HepG2 (cell line): Measurements from ENCODE around the gene PERCC1. TPM values are rescaled to one million over a fixed set of nuclear protein-coding genes. Genes with fewer than 3 reads are reported as not detected.

Experiments
- ATAC-seq: fragments of 200-7000 bp; cut with Tn5 transposase; 3 replicates; pipeline ENCODE4 v1.9.1; 2020; ENCODE audit warnings: mild to moderate bottlenecking, moderate library complexity
- BruUV-seq: library from RNA; stranded (reverse); fragments of 400-500 nt; replicated peaks from 2 replicates; lab custom pipeline; 2021; lab: Mats Ljungman, UMichigan
- CTCF ChIA-PET: fragments of 300-600 bp; formaldehyde crosslinking; extraction: SDS; loops from one replicate; lab custom pipeline; 2021; ENCODE audit warnings: low total read pairs, inconsistent platforms, low intra/inter-chr PET ratio; lab: Yijun Ruan, JAX
- POLR2A ChIA-PET: fragments of 350-600 bp; sonication (Branson Sonifier 250); formaldehyde crosslinking; loops from one replicate; lab custom pipeline; 2020; ENCODE audit warnings: antibody characterized with exemption, inconsistent platforms; lab: Yijun Ruan, JAX
- DNase-seq: peaks from one replicate; pipeline ENCODE4 v3.0.0-alpha.2; 2015; ENCODE audit warnings: low spot score
- FAIRE-seq: peaks from 3 replicates; lab custom pipeline; 2011; peaks lifted over from hg19 to GRCh38; lab: Jason Lieb, UNC
- H2AFZ ChIP-seq: one replicate; pipeline ENCODE4 v1.6.1; 2011; ENCODE audit warnings: low read length, inconsistent platforms
- H3K27ac ChIP-seq: fragments of 300-600 bp; 3 replicates; pipeline ENCODE4 v1.8.0; 2011; ENCODE audit warnings: mixed run types, mild to moderate bottlenecking, mixed read lengths, low read length, inconsistent platforms; ENCODE audit not compliant: insufficient read depth; ENCODE audit errors: extremely low read length
- H3K27me3 ChIP-seq, 2 experiments: fragments of 200-600 bp in 1 of 2; 2 replicates in 1 of 2; 3 replicates in 1 of 2; pipeline versions ENCODE4 v1.6.0 to v1.8.0; 2011; ENCODE audit warnings: low read length in 2 of 2, mild to moderate bottlenecking in 2 of 2, moderate library complexity in 2 of 2, inconsistent platforms in 1 of 2; ENCODE audit not compliant: insufficient read depth in 2 of 2, control insufficient read depth in 1 of 2
- H3K36me3 ChIP-seq, 2 experiments: fragments of 200-600 bp in 1 of 2; replicated peaks in 1 of 2; 2 replicates in 1 of 2; 3 replicates in 1 of 2; pipeline versions ENCODE4 v1.5.1 to v1.8.0; 2011; ENCODE audit warnings: low read length in 2 of 2, inconsistent platforms in 1 of 2; ENCODE audit not compliant: insufficient read depth in 2 of 2, control insufficient read depth in 1 of 2
- H3K4me1 ChIP-seq: 2 replicates; pipeline ENCODE4 v1.5.1; 2012; ENCODE audit warnings: low read length, inconsistent platforms; ENCODE audit not compliant: insufficient read depth
- H3K4me2 ChIP-seq: 2 replicates; pipeline ENCODE4 v1.6.0; 2011; ENCODE audit warnings: low read depth, low read length, inconsistent platforms
- H3K4me3 ChIP-seq, 3 experiments: fragments of 200-600 bp in 1 of 3; sonication (generic), shearing (Covaris generic) in 1 of 3; replicated peaks in 1 of 3; 2 replicates each; pipeline ENCODE4 v1.5.1; 2011 to 2016; ENCODE audit warnings: low read length in 3 of 3, inconsistent platforms in 2 of 3, low read depth in 2 of 3, mild to moderate bottlenecking in 2 of 3, control low read depth in 1 of 3, mixed read lengths in 1 of 3; ENCODE audit not compliant: insufficient read depth in 1 of 3
- H3K79me2 ChIP-seq: one replicate; pipeline ENCODE4 v1.6.1; 2011; ENCODE audit warnings: low read length, inconsistent platforms; ENCODE audit not compliant: insufficient read depth
- H3K9ac ChIP-seq: 2 replicates; pipeline ENCODE4 v1.6.0; 2011; ENCODE audit warnings: mild to moderate bottlenecking, low read depth, low read length, inconsistent platforms; ENCODE audit not compliant: insufficient read depth
- H3K9me3 ChIP-seq: 2 replicates; pipeline ENCODE4 v1.5.1; 2012; ENCODE audit warnings: mild to moderate bottlenecking, low read length
- H4K20me1 ChIP-seq: 2 replicates; pipeline ENCODE4 v1.6.0; 2011; ENCODE audit warnings: inconsistent platforms, mild to moderate bottlenecking, low read length, moderate library complexity; ENCODE audit not compliant: insufficient read depth
- BATF2 ChIP-seq: sonication (generic); formaldehyde crosslinking; IDR thresholded peaks from 2 replicates; pipeline ENCODE4 v1.8.0; 2022; ENCODE audit warnings: mild to moderate bottlenecking, missing genetic modification reagents, moderate library complexity
- DBP ChIP-seq: sonication (generic); formaldehyde crosslinking; IDR thresholded peaks from 2 replicates; pipeline ENCODE4 v1.4.0; 2020; ENCODE audit warnings: missing genetic modification reagents; ENCODE audit errors: not compliant biosample characterization
- DMAP1 ChIP-seq: IDR thresholded peaks from 2 replicates; pipeline ENCODE4 v1.6.1; 2016
- FOXJ3 ChIP-seq: sonication (generic); formaldehyde crosslinking; IDR thresholded peaks from 2 replicates; pipeline ENCODE4 v1.4.0; 2020; ENCODE audit warnings: missing genetic modification reagents, mild to moderate bottlenecking, borderline replicate concordance
- GMEB1 ChIP-seq: sonication (generic); formaldehyde crosslinking; IDR thresholded peaks from 2 replicates; pipeline ENCODE4 v1.5.1; 2020; ENCODE audit warnings: missing genetic modification reagents, mild to moderate bottlenecking, borderline replicate concordance
- KLF13 ChIP-seq: sonication (generic); formaldehyde crosslinking; IDR thresholded peaks from 2 replicates; pipeline ENCODE4 v1.4.0; 2020; ENCODE audit warnings: mild to moderate bottlenecking, missing genetic modification reagents
- NCOR1 ChIP-seq: fragments of 200-600 bp; sonication (generic); IDR thresholded peaks from 2 replicates; pipeline ENCODE4 v1.7.0; 2017; ENCODE audit warnings: antibody characterized with exemption, low read length, borderline replicate concordance
- PAX8 ChIP-seq: sonication (generic); formaldehyde crosslinking; IDR thresholded peaks from 2 replicates; pipeline ENCODE4 v1.8.0; 2022; ENCODE audit warnings: mild to moderate bottlenecking, missing genetic modification reagents, borderline replicate concordance
- RFXANK ChIP-seq: IDR thresholded peaks from 2 replicates; pipeline ENCODE4 v1.6.1; 2016
- RFXAP ChIP-seq: sonication (generic); formaldehyde crosslinking; IDR thresholded peaks from 2 replicates; pipeline ENCODE4 v1.4.0; 2020; ENCODE audit warnings: missing genetic modification reagents, borderline replicate concordance
- TERF1 ChIP-seq: sonication (generic); formaldehyde crosslinking; IDR thresholded peaks from 2 replicates; pipeline ENCODE4 v1.8.0; 2022; ENCODE audit warnings: mild to moderate bottlenecking, missing genetic modification reagents, moderate library complexity
- ZNF234 ChIP-seq: sonication (generic); formaldehyde crosslinking; conservative IDR thresholded peaks from 2 replicates; pipeline ENCODE4 v1.5.1; 2020; ENCODE audit warnings: mild to moderate bottlenecking, missing genetic modification reagents
- ZNF572 ChIP-seq: sonication (generic); formaldehyde crosslinking; IDR thresholded peaks from 2 replicates; pipeline ENCODE4 v1.5.1; 2020; ENCODE audit warnings: mild to moderate bottlenecking, missing genetic modification reagents
- WGBS: methylation state at CpG from one replicate; pipeline ENCODE4 v1.1.6; 2017; ENCODE audit warnings: low lambda C conversion rate; 5-methylcytosine and 5-hydroxymethylcytosine counted together
- in situ Hi-C: cut with HindIII; loops from 2 replicates; pipeline ENCODE4 v1.10.0; 2017; ENCODE audit warnings: low pct_unique_long_range_greater_than_20kb; ENCODE audit not compliant: extremely low pct_ligation_motif_present
- intact Hi-C: fragments of 100-400 bp; cut with micrococcal nuclease; formaldehyde crosslinking; loops from one replicate; pipeline ENCODE4 v1.10.0; 2022; ENCODE audit not compliant: unreplicated experiment
- polyA plus RNA-seq, 8 experiments: library from polyadenylated mRNA; depleted of rRNA in 3 of 8; stranded (reverse) in 7 of 8; unstranded in 1 of 8; fragments of >200 nt; fragmentation: Illumina TruSeq in 4 of 8; extraction: Trizol in 4 of 8; gene quantifications; 2 replicates each; pipeline versions ENCODE4 v1.2.1 to v1.2.3, GENCODE V29; 2011 to 2016; ENCODE audit warnings: low read depth in 4 of 8, missing spikeins in 1 of 8, mixed read lengths in 1 of 8; ENCODE audit not compliant: insufficient read depth in 1 of 8
- total RNA-seq, 5 experiments: library from RNA; depleted of rRNA; stranded (reverse); fragments of >200 nt; fragmentation: Illumina TruSeq; extraction: Trizol; gene quantifications; 2 replicates each; pipeline ENCODE4 v1.2.3, GENCODE V29; 2016; ENCODE audit warnings: low read depth in 1 of 5

PERCC1 gene
- total and polyA plus RNA-seq, 2 of the 13 experiments (the other 11 are each of a cell fraction or from before 2014, with no cell fraction given): 0.15 TPM; not detected in 1

- no peak for TF ChIP-seq DBP (CRISPR knock-in tag)
- TF ChIP-seq, all 625 proteins: peak for 0
Observed at GRCh38 chr16:1458336-1458976, 27.6 kb downstream of the PERCC1 start (continued).

GRCh38 chr16:1458977-1459341 is 28.1 kb downstream of the PERCC1 start:
- in situ Hi-C loops: no loop called here
- no peak for TF ChIP-seq KLF13 (CRISPR knock-in tag)
- no peak for TF ChIP-seq ZNF234 (CRISPR knock-in tag)
- no peak for TF ChIP-seq RFXAP (CRISPR knock-in tag)
- no peak for TF ChIP-seq GMEB1 (CRISPR knock-in tag)
- TF ChIP-seq FOXJ3 (CRISPR knock-in tag): no peak
- no peak for TF ChIP-seq ZNF572 (CRISPR knock-in tag)
- TF ChIP-seq TERF1: no peak
- TF ChIP-seq PAX8 (CRISPR knock-in tag): no peak
- TF ChIP-seq NCOR1: no peak
- TF ChIP-seq BATF2 (CRISPR knock-in tag): no peak
- no peak for TF ChIP-seq RFXANK (CRISPR knock-in tag)
- TF ChIP-seq DMAP1 (CRISPR knock-in tag): no peak
- Histone ChIP-seq H3K36me3 (peaks cover 14 to 26% of the 10 kb centered on the region in 2 experiments; a peak in 3 of 5 replicates), H3K9me3 (no peaks in the 10 kb centered on the region), H3K4me3 (no peak overlapping the region), H3K9ac (no peak overlapping the region), H4K20me1 (no peaks in the 10 kb centered on the region), H3K4me1 (no peaks in the 10 kb centered on the region), H2AFZ (no peak overlapping the region), H3K4me2 (no peak overlapping the region), H3K27ac (no peak overlapping the region), H3K27me3 (no peaks in the 10 kb centered on the region), H3K79me2 (no peaks in the 10 kb centered on the region)
- POLR2A ChIA-PET: no interaction called here
- WGBS: 100% methylated on average over 4 of the region's 14 CpGs
- intact Hi-C loops: no loop called here
- no peak for ATAC-seq
- no TSS peak for BruUV-seq
- CTCF ChIA-PET: no interaction called here
- DNase-seq: no peak
- no peak for FAIRE-seq
